Immature natural killer cell (primary cell): ENCODE measurements around the gene RBPMS2. TPM values are rescaled to one million over a fixed set of nuclear protein-coding genes. Genes with fewer than 3 reads are reported as not detected.

ENCODE experiments used
- DNase-seq, 3 donors: peaks; one replicate each; pipeline ENCODE4 v3.0.0; 2022; ENCODE audit warnings: mixed read lengths in 1 of 3
- H3K27ac Mint-ChIP-seq, 6 donors: one replicate each; pipeline ENCODE4 v1.8.0; 2020; ENCODE audit warnings: mixed read lengths in 6 of 6, mild to moderate bottlenecking in 5 of 6, inconsistent platforms in 4 of 6, moderate library complexity in 3 of 6
- H3K27me3 Mint-ChIP-seq, 3 donors: one replicate each; pipeline ENCODE4 v1.8.0; 2020 to 2021; ENCODE audit warnings: low read depth in 3 of 3, mild to moderate bottlenecking in 3 of 3, mixed read lengths in 3 of 3, moderate library complexity in 3 of 3, inconsistent platforms in 1 of 3
- H3K36me3 Mint-ChIP-seq, 3 donors: one replicate each; pipeline ENCODE4 v1.8.0; 2020; ENCODE audit warnings: mixed read lengths in 3 of 3, inconsistent platforms in 2 of 3, mild to moderate bottlenecking in 2 of 3
- H3K4me1 Mint-ChIP-seq, 2 donors: one replicate each; pipeline ENCODE4 v1.8.0; 2020; ENCODE audit warnings: inconsistent platforms in 2 of 2, mild to moderate bottlenecking in 2 of 2, mixed read lengths in 2 of 2, moderate library complexity in 1 of 2
- H3K4me3 Mint-ChIP-seq, 5 donors: one replicate each; pipeline ENCODE4 v1.8.0; 2020; ENCODE audit warnings: mild to moderate bottlenecking in 5 of 5, mixed read lengths in 5 of 5, inconsistent platforms in 3 of 5, moderate library complexity in 3 of 5
- H3K9me3 Mint-ChIP-seq, 6 donors: one replicate each; pipeline ENCODE4 v1.8.0; 2020; ENCODE audit warnings: mild to moderate bottlenecking in 6 of 6, mixed read lengths in 6 of 6, inconsistent platforms in 4 of 6, moderate library complexity in 3 of 6
- polyA plus RNA-seq, 3 donors: library from polyadenylated mRNA; unstranded; fragments of 300-500 nt; fragmentation: Illumina TruSeq; gene quantifications; one replicate each; pipeline ENCODE4 v1.2.3, GENCODE V29; 2021

The RBPMS2 gene
- polyA plus RNA-seq, 3 donors from 2014 or later = 0.22 to 2.9 (median 1.2) TPM

- Mint-ChIP-seq H3K4me3 (no peak overlapping the region), H3K36me3 (peaks cover 0 to 5% (median 0%) of the 10 kb centered on the region in 3 donors), H3K27ac (peak overlapping the region in 3 of 6 donors; percentile 8 to 40 (median 27)), H3K4me1 (peaks cover 41 to 66% of the 10 kb centered on the region in 2 donors), H3K9me3 (peaks cover 0 to 1% (median 0%) of the 10 kb centered on the region in 6 donors), H3K27me3 (peaks cover 5 to 13% (median 9%) of the 10 kb centered on the region in 3 donors)
- no peak for DNase-seq
Measured at GRCh38 chr15:64697911-64698369, 77.4 kb downstream of the RBPMS2 start.

- Mint-ChIP-seq H3K9me3 (peaks cover 0 to 1% (median 0%) of the 10 kb centered on the region in 6 donors), H3K27me3 (peaks cover 1 to 4% (median 2%) of the 10 kb centered on the region in 3 donors), H3K4me1 (peaks cover 29 to 52% of the 10 kb centered on the region in 2 donors), H3K36me3 (peaks cover 0 to 5% (median 0%) of the 10 kb centered on the region in 3 donors), H3K4me3 (no peak overlapping the region), H3K27ac (peak overlapping the region in 2 of 6 donors; percentile 5 to 61)
- DNase-seq = no peak
Measured at GRCh38 chr15:64696481-64696880, 78.9 kb downstream of the RBPMS2 start.

- DNase-seq = no peak
- H3K9me3 Mint-ChIP-seq = peaks cover 0 to 1% (median 0%) of the 10 kb centered on the region in 6 donors
- peak overlapping the region in 1 of 6 donors; percentile 11 for H3K27ac Mint-ChIP-seq
- H3K36me3 Mint-ChIP-seq = peaks cover 0 to 9% (median 0%) of the 10 kb centered on the region in 3 donors
- H3K4me3 Mint-ChIP-seq = no peak overlapping the region
- peaks cover 0 to 1% (median 0%) of the 10 kb centered on the region in 3 donors for H3K27me3 Mint-ChIP-seq
- H3K4me1 Mint-ChIP-seq = peaks cover 22 to 43% of the 10 kb centered on the region in 2 donors
Measured at GRCh38 chr15:64695561-64695992, 79.8 kb downstream of the RBPMS2 start.

- no peaks in the 10 kb centered on the region for H3K9me3 Mint-ChIP-seq
- peaks cover 0 to 11% (median 0%) of the 10 kb centered on the region in 3 donors for H3K36me3 Mint-ChIP-seq
- H3K4me1 Mint-ChIP-seq = peaks cover 14 to 35% of the 10 kb centered on the region in 2 donors
- peaks cover 0 to 1% (median 0%) of the 10 kb centered on the region in 3 donors for H3K27me3 Mint-ChIP-seq
- peak overlapping the region in 2 of 6 donors; percentile 52 to 54 for H3K27ac Mint-ChIP-seq
- no peak for DNase-seq
- H3K4me3 Mint-ChIP-seq = no peak overlapping the region
Measured at GRCh38 chr15:64694816-64695215, 80.6 kb downstream of the RBPMS2 start.

- no peak overlapping the region for H3K4me3 Mint-ChIP-seq
- DNase-seq = no peak
- H3K27me3 Mint-ChIP-seq = peaks cover 0 to 2% (median 1%) of the 10 kb centered on the region in 3 donors
- peak overlapping the region in 5 of 6 donors; percentile 2 to 64 (median 46) for H3K27ac Mint-ChIP-seq
- no peaks in the 10 kb centered on the region for H3K9me3 Mint-ChIP-seq
- peaks cover 8 to 18% of the 10 kb centered on the region in 2 donors for H3K4me1 Mint-ChIP-seq
- peaks cover 0 to 21% (median 6%) of the 10 kb centered on the region in 3 donors for H3K36me3 Mint-ChIP-seq
Measured at GRCh38 chr15:64693134-64693533, 82.3 kb downstream of the RBPMS2 start.

- DNase-seq = no peak
- Mint-ChIP-seq H3K4me1 (peaks cover 5 to 12% of the 10 kb centered on the region in 2 donors), H3K36me3 (peaks cover 0 to 30% (median 8%) of the 10 kb centered on the region in 3 donors), H3K27ac (peak overlapping the region in 1 of 6 donors; percentile 12), H3K4me3 (no peak overlapping the region), H3K27me3 (peaks cover 0 to 2% (median 1%) of the 10 kb centered on the region in 3 donors), H3K9me3 (no peaks in the 10 kb centered on the region)
Measured at GRCh38 chr15:64691896-64692565, 83.4 kb downstream of the RBPMS2 start.

GRCh38 chr15:64690578-64691296 is 84.7 kb downstream of the RBPMS2 start:
- H3K27ac Mint-ChIP-seq = peak overlapping the region in 4 of 6 donors; percentile 1 to 57 (median 20)
- no peak overlapping the region for H3K4me3 Mint-ChIP-seq

GRCh38 chr15:64690008-64690407 is 85.4 kb downstream of the RBPMS2 start:
- Mint-ChIP-seq H3K27me3 (peaks cover 0 to 2% (median 1%) of the 10 kb centered on the region in 3 donors), H3K27ac (peak overlapping the region in 2 of 6 donors; percentile 4 to 55), H3K4me1 (peaks cover 3 to 5% of the 10 kb centered on the region in 2 donors), H3K9me3 (no peaks in the 10 kb centered on the region), H3K4me3 (no peak overlapping the region), H3K36me3 (peaks cover 0 to 29% (median 13%) of the 10 kb centered on the region in 3 donors)
- DNase-seq = no peak

More at GRCh38 chr15:64690578-64691296, 84.7 kb downstream of the RBPMS2 start:
- Mint-ChIP-seq H3K4me1 (peaks cover 5 to 11% of the 10 kb centered on the region in 2 donors), H3K9me3 (no peaks in the 10 kb centered on the region), H3K27me3 (peaks cover 0 to 2% (median 1%) of the 10 kb centered on the region in 3 donors), H3K36me3 (peaks cover 0 to 33% (median 13%) of the 10 kb centered on the region in 3 donors)
- DNase-seq = no peak

Other genes with a start within 250 kb of the RBPMS2 start
- gene PIF1, start 50.1 kb upstream of the RBPMS2 start, polyA plus RNA-seq = 1 to 10 TPM; 1.1 to 2.5 (median 2.1) TPM
- gene PLEKHO2, start 66.3 kb upstream of the RBPMS2 start, polyA plus RNA-seq = 100 to 1,000 TPM in 1 of 3 donors, 10 to 100 TPM in 2; 37.1 to 104 (median 49.3) TPM
- 1 to 10 TPM; 1.5 to 3.1 (median 2.3) TPM for gene ANKDD1A, start 136.3 kb upstream of the RBPMS2 start, polyA plus RNA-seq
- 100 to 1,000 TPM; 112 to 198 (median 121) TPM for gene SPG21, start 214.3 kb upstream of the RBPMS2 start, polyA plus RNA-seq